Left ventricle myocardium superior (tissue), 1 donor: ENCODE measurements around the gene NTSR2. TPM values are rescaled to one million over a fixed set of nuclear protein-coding genes. Genes with fewer than 3 reads are reported as not detected.
A peak's percentile ranks its signal among the peaks of the same experiment; 100 is the strongest.

Experiments used
- ATAC-seq: fragments of 200-7000 bp; cut with Tn5 transposase; one replicate; pipeline ENCODE4 v1.9.1; 2020; ENCODE audit warnings: mild to moderate bottlenecking, moderate library complexity
- DNase-seq: peaks from one replicate; pipeline ENCODE4 v3.0.0-alpha.2; 2020
- intact Hi-C: fragments of 100-400 bp; cut with micrococcal nuclease; formaldehyde crosslinking; loops from one replicate; pipeline ENCODE4 v1.11.0; 2022
- total RNA-seq: library from RNA; stranded (reverse); fragmentation: NEBNext Ultra II Directional; extraction: Animal tissue kit (Norgen Biotek cat#: 25700); gene quantifications from one replicate; pipeline ENCODE4 v1.2.1, GENCODE V29; 2021
- donor health status: DM: no; HTN: yes; CAD: no; lungs with severe emphysema.

NTSR2 gene
- total RNA-seq, 1 donor from 2014 or later = not detected

DNA sequence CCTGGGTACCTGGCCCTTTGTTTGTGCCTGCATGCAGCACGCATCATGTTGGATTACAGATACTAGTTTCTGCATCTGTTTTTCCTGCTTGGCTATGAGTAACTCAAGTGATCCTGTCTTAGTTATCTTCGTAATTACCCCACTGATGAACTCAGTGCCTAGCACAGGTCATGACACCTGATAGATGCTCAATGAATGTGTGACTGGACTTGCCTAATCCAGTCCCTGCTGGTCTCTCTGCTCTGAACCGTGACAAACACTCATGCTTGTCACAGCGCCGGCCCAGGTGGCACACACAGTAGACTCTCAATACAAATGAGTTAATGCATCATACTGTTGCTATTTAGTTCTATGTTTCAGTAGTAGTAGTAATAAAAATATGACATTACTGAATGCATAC lies 31.2 kb upstream of the NTSR2 start:
- DNase-seq (no peak), ATAC-seq (no peak)
- intact Hi-C loops = no loop called here

DNA sequence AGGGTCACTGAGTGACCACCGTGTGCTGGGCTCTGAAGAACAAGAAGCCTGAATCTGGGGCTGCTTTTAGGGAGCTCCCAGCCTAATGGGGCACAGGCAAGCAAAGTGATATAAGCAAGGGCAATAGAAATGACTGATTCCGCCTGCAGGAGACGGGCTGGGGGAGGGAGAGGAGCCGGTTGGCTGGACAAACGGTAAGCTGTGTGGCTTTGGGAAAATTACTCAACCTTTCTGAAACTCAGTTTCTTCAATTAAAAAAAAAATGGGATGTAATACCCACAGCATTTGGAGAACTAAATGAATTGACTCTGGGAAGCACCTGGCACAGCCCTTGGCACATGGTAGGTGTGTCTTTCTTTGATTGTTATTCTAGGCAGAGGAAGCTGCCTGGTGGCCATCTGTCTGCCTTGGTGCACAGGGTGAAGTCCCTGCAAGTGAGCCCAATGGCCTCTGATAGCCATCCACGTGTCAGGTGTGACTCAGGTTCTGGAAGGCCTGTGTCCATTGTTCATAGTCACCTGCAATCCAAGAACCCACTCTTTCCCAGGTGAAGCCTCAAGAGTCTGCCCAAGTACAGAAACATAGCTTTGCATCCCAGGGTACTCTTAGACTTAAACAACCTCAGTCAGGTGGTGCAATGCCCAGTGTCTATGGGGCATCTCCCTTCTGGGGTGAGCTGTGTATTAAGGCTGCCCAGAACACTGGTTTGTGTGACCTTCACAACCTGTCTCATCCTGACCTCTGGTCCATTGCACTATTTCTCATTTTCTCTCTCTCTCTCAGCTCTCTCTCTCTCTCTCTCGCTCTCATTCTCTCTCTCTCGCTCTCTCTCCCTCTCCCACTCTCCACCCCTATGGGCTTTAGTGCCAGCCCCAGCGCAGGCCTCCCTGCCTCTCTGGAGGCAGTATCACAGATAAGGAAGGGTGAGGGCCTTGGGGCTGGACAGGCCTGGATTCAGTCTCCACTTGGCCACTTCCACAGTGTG lies 30.0 kb upstream of the NTSR2 start:
- intact Hi-C loops = no loop called here
- no peak for DNase-seq
- no peak for ATAC-seq

DNA sequence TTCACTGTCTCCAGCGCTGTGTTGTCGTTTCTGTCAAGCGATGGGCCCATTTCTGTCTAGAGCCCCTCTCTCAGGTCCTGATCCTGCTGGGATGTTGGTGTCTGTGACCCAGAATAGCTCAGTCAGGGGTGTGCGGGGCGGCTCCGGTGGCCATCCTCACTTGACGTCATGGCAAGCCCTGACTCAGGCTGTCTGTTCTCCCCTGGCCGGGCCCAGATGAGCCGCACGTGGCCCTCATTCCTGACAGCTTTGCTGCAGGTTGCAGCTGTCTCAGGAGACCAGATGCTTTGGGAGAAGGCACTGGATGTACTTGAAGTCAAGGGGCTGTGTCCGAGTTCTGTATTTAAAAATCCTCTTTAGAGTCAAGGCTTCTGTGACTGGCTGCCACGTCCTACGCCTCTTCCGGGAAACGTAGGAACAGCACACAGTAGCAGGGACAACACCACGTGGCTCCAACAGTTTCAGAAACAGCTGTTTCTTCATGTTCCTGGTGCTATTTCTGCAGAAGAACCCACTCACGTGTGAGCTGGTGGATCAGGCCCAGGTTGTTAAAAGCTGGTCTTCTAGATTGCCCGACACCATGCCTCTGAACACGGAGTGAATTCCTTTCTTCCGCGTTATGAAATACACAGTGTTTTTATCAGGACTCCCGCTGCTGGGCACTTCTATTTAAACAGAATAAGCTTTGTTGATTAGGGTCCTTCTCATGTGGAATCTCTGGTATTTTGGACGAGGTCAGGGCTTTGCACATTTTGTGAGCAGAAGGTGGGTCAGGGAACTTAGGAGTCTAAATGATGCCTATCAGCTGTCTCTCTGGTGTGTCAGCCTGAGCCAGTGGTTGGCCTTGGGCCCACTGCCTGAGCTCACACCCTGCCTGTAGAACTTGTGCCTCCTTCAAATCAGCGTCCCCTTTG lies 28.3 kb upstream of the NTSR2 start:
- intact Hi-C loops = no loop called here
- ATAC-seq = peak; percentile 84
- DNase-seq = peak; percentile 80

DNA sequence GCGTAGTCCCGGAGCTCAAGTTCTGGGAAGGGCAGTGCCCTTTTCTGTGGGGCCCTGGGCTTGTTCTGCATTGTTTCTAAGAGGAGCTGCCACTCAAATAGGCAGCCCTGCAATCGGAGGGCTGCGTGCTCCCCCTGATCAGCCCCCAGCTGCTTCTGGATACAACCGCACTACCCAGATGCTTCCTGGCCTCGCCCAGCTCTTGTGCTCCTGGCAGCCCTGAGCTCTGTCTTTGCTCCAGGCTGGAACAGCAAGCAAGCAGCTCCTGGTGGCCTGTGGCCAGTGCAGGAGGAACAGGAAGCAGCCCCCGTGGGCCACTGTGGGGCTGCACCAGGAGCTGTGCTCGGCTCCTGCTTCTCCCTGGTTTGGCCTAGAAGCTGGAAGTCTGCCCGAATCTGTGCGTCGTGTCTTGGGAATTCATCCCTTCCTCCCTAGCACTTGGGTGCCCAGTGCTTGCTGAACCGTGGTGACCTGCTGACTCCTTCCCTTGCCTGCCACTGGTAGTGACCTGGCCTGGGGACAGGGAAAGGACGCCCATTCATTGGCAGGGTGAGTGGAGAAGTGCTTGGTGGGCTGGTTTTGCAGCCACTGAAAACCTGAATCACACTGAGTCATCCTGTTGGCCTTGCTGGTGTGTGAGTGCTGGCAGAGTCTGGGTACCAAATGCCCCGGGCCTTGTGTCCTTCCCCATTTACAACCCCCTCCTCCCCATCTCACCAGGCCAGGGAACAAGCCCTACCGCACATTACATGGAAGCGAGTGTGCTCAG lies 27.3 kb upstream of the NTSR2 start:
- intact Hi-C loops = no loop called here
- DNase-seq (peak; percentile 72), ATAC-seq (peak; percentile 39)

DNA sequence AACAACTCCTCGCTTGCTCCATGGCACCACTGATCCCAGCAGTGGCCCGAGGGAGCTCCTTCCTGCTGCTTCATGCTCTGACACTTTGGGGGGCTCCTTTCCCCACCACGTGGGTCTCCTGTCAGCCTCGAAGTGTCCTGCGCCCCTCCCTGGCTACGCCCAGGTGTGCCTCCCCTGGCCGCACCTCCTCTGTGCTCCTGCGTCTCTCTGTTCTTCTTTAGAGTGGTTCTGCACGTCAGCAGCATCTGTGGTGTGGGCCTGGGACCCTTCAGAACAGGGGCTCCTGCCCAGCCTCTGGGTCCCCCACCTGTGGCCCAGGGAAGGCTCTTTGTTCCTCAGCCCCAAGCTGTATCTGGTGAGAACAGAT lies 26.7 kb upstream of the NTSR2 start:
- intact Hi-C loops = no loop called here
- DNase-seq (no peak), ATAC-seq (no peak)

DNA sequence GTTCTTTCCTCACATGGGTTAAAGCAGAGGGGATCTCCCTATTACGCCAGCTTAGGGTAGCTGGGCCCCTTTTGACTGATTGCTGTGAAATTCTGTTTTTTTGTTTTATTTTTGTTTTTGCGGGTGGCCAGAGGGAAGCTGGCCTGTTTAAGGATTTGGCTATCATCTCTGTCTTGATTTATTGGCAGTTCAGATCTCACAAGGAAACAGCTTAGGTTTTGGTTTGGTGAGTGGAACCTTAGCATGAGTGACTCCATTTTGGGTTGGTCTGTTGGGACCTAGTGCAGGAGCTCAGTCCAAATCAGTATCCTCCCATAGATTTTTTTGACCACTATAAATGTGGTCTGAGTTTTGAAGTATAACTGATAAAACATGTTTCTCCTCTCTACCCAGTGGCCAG lies 25.6 kb upstream of the NTSR2 start:
- ATAC-seq (no peak), DNase-seq (no peak)
- intact Hi-C loops = no loop called here

DNA sequence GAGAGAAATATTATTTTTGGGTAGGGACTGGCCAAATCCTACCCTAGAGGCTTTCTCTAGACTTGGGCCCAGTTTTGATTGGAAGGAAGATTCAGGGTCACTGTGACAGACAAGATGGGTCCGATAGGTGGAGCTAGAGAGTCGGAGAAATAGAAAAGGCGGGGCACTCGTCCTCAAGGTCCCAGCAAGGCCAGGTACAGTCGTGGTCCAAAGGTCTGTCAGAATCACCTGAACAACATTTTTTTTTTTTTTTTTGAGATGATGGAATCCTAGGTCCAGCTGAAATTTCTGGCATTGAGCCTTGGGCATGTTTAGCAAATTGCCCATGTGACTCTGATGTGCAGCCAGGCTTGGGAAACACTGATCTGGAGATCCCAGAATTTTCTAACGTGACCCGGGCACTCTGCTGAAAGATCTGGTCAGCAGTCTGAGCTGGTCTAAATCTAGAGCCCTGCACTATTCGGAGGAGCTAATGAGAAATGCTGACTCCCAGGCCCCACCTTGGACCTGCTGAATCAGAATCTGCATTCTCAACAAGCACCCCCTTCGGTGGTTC lies 23.0 kb upstream of the NTSR2 start:
- intact Hi-C loops = no loop called here
- ATAC-seq (peak; percentile 51), DNase-seq (peak; percentile 48)

DNA sequence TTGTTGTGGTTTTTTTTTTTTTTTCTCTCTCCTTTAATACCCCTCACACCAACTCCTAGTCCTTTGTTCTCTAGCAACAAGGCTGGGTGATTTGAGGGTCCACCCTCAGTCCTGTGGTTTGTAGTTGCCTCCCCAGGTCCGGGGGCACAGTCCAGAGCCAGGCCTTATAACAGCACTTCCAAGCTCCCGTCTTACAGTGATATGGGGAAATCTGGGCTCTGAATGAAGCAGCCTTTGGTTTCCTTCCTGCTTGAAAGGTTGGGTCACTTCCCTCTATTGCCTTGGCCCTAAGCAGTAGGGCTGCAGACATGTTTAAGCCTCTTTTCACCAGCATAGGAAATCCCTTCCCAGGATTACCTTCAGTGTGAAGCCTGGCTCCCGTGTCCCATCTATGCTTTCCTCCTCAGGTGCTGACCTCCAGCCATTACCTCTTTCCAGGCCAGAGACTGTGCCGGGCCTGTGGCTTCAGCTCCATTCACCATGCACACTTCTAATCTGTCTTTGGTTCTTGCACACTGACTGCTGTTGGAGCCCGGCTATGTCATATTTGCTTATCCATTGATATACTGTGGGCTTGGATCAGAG lies 21.2 kb upstream of the NTSR2 start:
- DNase-seq = no peak
- intact Hi-C loops = no loop called here
- no peak for ATAC-seq

DNA sequence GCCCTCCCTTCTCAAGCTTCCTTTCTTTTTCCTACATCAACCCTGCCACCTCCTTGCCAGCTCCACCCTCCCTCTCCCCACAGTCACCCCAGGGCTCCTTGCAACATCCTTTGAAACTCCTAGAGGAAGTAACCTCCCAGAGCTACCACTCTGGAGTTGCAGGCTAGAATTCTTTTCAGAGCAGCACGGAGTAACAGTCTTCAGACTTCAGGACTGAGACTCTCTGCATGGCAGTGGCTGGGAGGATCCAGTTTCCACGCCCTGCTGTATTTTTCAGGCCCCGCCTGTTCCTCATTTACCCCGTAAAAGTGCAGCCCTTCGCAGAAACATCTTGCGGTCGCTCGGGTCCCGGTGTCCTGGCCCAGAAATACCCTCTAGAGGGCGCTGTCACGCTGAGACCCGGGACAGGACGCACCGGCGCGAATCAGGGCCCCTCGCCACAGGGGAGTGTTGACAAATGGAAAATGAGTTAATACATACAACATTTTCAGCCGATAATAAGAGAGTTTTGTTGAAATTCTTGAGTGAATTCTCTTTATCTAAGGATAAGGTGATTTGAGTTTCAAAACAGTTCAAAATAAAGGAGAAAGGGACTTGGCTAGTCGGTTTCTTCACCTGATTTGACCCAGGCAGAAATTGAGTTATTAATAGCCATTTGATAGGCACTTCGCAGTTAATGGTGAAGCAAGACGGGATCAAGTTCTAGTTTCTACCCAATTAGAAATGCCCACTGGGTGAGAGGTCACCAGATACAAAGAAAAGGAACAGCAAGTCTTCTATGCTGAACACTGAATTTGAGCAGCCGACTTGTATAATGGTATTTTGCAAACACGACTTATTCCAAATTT lies 18.5 kb upstream of the NTSR2 start:
- ATAC-seq (peak; percentile 87), DNase-seq (peak; percentile 87)
- intact Hi-C loops = loop anchor here (5.0 kb wide), 1 partner anchor 89 kb away; no protein-coding TSS in a partner anchor

DNA sequence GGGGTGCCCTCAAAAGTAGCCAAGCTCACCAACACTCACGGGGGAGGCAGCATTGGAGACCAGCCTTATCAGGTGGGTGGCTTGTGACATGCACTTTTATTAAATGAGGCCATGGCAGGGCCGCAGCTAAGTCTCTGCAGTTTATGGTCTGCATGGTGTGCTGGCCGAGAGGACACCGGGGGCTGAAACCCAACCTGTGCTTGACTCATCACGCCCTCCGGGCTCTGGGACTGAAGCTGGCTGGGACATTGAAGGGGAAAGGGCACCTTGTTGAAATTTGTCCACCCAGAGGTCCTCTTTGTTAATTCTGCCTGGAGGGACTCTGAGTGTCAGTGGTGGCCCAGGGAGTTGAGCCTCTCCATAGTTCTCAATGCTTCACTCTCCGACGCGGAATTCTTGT lies 17.7 kb upstream of the NTSR2 start:
- ATAC-seq (peak; percentile 25), DNase-seq (no peak)
- intact Hi-C loops = loop anchor here (5.0 kb wide), 1 partner anchor 90 kb away; no protein-coding TSS in a partner anchor

DNA sequence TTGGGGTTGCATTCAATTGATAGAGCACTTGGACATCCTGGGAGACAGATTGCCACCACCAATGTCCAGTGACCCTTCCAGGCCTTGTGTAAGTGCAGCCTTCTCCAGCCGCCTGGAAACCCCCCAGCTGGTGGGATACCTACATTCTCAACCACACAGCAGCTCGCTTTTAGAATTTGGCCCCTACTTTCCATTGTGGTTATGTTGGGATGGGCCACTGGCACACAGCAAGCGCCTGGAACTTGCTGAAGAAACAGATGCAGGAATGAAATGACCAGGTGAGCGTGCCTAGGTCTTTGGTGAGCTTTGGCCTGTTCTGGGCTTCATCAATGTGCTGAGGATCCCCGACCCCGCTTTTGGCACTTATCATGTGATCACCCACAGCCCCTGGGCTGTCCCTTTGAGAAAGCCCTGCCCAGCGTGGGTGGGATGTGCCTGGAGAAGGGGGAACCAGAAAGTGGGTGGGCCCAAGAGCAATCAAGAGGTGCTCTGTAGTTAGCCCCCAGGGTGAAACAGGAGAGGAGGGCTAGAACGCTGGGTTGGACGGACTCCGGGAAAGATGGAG lies 16.0 kb upstream of the NTSR2 start:
- ATAC-seq (no peak), DNase-seq (no peak)
- intact Hi-C loops = loop anchor here (5.0 kb wide), 1 partner anchor 91 kb away; no protein-coding TSS in a partner anchor

DNA sequence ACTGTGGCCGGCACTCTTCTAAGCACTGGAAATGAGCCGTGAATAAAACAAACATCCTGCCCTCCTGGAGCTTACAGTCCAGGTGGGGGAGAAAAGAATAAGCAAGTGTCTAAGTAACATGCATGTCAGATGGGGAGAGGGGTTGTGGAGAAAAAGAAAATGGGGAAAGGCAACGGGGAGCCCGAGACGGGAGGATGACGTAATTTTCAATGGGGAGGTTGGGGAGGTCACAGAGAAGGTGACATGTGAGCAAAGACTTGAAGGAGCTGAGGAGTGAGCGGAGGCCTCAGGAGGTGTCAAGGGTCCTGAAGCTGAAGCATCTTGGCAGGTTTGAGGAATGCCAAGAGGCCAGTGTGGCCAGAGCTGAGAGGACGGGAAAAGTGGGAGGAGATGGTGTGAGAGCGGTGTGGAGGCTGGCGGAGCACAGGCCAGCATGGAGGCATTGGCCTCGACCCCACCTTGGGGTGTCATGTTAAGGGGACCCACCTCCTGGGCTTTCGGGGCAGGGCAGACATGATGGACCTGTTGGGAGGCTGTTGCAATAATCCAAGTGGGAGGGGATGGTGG lies 15.0 kb upstream of the NTSR2 start:
- no peak for ATAC-seq
- intact Hi-C loops = loop anchor here (5.0 kb wide), 1 partner anchor 92 kb away; no protein-coding TSS in a partner anchor
- no peak for DNase-seq

DNA sequence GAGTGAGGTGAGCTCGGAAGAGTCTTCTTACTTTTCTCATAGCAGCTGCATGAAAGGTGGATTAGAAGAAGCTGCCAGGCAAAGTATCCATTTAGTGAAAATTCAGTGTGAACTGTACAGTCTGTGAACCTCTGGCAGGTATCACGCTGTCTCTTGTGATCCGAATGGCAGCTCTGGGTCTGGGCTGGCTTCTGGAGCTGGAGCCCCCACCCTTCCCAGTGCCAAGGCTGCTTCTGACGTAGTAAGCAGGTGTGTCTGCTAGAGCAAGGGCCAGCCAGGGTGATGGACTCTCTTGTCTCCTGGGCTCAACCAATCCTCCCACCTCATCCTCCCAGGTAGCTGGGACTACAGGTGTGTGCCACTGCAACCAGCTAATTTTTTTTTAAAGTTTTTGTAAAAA lies 14.0 kb upstream of the NTSR2 start:
- intact Hi-C loops = no loop called here
- DNase-seq (no peak), ATAC-seq (no peak)

DNA sequence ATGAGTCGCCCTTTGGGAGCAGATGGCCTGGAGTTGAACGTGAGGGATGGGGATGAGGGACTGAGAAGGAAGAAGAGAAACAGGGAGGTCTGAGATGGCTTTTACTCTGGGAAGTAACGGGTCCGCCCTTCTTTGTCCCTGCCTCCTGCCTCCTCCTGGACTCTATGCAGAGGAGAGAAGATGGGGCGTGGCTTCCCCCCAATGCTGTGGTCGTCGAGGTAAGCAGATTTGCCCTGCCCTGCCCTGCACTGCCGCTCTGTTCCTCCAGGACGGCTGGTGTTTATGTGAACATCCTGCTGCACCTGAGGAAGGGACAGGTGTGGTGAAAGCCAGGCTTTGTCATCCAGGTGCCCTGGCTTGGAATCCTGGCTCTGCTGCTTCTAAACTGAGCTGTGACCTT lies 13.5 kb upstream of the NTSR2 start:
- DNase-seq (no peak), ATAC-seq (no peak)
- intact Hi-C loops = no loop called here

DNA sequence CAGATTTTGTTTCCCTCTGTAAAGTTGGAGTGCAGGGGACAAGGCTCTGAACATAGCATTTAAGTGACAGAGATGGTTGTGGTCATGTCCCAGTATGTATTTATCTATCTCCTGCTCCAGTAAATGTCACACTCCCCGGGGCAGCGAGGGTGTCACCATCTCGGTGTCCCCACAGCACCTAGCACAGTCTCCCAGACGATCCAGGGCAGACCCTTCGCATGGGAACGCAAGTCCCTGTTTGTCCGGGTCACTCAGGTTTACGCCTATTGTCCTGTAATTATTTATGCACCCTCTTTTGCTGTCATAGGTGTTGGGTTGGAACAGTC lies 12.6 kb upstream of the NTSR2 start:
- no peak for ATAC-seq
- intact Hi-C loops = no loop called here
- no peak for DNase-seq

DNA sequence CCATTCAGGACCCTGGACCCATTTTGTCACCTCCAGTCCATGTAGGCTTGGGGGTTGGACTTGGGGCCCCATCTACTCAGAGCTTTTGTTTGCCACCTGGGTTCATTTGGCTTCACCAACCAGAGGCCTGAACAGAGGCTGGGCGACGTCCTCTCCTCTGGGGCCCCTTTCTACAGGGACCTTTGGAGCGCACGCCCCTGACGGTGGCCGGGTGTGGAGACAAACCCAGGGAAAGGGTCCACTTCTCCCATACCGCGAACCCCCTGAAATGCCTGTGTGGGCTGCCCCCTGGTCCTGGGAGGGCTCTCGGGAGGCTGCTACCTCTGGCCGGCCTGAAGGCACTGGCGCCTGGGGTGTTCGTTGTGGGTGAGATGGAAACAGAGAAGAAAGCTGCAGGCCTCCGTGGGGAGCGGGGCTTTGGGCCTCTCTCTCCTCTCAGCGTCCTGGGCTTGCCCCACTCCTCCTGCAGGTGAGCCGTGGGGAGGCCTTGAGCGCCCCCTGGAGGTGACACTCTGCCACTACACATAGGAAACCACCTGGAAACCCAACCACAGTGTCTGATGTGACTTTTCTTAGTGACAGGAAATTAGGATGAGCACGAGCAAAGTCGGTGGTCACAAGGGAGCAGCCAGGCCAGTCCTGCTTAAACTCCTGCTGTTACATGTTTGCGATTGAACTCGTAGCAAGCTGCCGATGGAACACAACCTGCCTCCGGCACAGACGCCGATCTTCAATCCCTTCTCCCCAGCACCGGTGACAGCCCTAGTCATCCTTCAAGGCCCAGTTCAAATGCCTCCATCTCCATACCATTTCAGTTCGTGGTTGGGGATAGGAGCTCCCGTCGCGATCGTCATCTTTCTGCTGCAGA lies 12.0 kb upstream of the NTSR2 start:
- ATAC-seq (peak; percentile 29), DNase-seq (peak; percentile 51)
- intact Hi-C loops = no loop called here
